GM10266 (cell line): ENCODE data around the gene VWA1.

Experiments used
- DNase-seq: peaks from one replicate; pipeline ENCODE4 v3.0.0; 2012; ENCODE audit errors: extremely low spot score
- TF ChIP-seq, protein P1 (sequence below): IDR thresholded peaks from 2 replicates; pipeline ENCODE4 v1.5.1; 2012; ENCODE audit warnings: mild to moderate bottlenecking, low read depth; ENCODE audit not compliant: control insufficient read depth, insufficient read depth; ENCODE audit errors: missing control alignments

Gene VWA1

DNA sequence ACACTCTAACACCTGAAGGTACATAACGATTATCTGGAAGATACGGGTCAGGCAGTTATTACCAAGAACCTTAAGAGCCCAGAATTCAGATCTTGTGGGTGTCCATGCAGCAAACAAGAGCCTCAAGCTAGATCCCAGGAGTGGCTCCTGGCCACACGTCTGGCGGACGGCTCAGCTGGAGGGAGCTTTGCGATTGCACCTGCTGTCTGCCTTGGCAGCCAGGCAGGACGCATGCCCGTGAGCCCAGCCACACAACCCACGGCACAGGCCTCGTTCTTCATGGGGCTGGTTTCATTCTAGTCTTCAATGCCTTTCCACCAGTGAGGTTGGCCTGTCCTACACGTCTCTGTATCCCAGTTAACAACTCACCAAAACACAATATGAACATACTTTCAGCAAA is 42.1 kb upstream of the VWA1 start:
- DNase-seq = no peak
- TF ChIP-seq, protein P1, sequence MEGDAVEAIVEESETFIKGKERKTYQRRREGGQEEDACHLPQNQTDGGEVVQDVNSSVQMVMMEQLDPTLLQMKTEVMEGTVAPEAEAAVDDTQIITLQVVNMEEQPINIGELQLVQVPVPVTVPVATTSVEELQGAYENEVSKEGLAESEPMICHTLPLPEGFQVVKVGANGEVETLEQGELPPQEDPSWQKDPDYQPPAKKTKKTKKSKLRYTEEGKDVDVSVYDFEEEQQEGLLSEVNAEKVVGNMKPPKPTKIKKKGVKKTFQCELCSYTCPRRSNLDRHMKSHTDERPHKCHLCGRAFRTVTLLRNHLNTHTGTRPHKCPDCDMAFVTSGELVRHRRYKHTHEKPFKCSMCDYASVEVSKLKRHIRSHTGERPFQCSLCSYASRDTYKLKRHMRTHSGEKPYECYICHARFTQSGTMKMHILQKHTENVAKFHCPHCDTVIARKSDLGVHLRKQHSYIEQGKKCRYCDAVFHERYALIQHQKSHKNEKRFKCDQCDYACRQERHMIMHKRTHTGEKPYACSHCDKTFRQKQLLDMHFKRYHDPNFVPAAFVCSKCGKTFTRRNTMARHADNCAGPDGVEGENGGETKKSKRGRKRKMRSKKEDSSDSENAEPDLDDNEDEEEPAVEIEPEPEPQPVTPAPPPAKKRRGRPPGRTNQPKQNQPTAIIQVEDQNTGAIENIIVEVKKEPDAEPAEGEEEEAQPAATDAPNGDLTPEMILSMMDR = no peak

DNA sequence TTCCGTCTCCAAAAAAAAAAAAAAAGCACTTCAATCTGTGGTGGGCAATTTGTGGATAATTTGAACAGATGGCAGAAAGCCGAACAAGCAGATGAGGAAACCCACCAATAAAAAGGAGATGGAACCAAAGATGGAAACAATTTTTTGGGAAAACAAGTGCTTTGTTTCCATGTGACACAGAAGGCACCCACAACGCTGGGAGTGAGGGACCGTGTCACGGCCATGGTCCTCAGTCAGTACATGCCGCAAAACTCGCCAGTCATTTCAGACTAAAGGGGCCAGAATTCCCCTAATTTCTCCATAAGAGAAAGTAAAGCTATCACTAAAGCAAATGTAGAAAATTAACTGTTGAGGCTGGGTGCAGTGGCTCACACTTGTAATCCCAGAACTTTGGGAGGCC is 41.4 kb upstream of the VWA1 start:
- no peak for DNase-seq
- TF ChIP-seq, protein P1 = no peak

DNA sequence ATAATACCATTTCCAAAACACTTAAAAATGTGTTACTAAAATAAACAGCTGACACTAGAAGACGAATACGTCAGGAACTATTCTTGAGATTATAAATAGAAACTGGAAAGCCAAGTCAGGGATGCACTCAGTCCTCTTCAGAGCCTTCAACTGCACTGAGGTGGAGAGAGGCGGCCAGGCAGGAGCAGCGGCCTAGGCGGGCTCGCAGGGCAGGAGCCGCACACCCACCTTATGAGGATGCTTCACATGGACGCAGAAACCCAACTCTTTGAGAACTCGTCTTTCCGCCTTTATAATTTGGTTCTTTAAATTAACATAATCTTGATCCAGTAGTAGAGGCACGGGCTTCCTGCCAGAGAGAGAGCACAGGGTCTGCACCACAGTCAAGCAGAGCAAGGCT is 40.3 kb upstream of the VWA1 start:
- TF ChIP-seq, protein P1 = no peak
- no peak for DNase-seq

DNA sequence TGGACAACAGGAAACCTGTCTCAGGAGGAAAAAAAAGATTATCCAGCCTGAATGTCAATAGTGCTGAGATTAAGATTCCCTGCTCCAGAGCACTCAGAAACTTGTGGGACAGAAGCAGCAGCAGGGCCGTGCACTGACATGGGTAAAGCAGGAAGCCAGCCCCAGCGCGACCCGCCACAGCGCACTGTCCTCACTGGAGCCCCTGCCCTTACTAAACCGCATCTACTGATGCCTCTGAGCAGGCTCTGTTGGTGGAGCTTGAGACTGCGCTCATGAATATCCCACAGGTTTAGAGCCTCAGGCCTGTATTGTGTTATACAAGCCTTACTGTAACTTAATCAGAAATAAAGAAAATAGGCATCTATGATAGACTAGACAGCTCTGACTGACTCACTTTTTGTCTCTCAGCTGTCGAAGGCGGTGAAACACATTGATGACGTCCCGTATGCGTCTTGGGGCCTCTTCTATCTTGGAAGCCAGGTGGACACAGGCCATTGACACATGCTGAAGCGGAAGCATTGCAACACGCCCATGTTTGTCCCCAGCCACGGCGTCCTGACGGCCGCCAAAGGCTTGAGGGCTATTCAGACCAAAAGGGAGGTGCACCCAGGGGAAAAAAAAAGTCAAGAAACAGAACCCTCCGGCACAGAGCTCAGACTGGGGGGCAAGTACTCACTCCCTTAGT is 37.5 kb upstream of the VWA1 start:
- no peak for DNase-seq
- TF ChIP-seq, protein P1 = no peak

DNA sequence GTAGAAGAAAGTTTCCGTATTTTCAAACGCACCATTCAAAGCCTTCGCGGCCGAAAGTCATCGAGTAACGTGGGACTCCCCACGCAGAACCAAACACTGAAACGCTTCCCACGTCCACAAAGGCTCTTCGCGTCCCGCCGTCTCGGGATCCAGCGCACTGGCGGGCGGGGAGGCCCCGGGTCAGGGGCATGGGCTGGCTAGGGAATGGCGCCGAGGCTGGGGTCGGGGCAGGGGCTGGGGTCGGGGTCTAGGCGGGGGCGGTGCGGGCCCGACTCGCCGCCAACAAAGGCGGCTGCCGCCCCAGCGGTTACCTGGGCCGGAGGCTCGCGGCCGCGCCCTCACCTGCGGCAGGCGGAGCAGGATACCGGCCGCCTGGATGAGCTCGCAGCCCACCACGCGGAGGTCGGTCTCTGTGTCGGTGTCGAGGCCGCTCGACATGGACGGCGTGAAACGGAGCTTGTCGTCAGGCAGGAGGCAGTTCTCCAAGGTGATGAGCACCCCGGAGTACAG is 36.8 kb upstream of the VWA1 start:
- TF ChIP-seq, protein P1 = no peak
- DNase-seq = no peak

DNA sequence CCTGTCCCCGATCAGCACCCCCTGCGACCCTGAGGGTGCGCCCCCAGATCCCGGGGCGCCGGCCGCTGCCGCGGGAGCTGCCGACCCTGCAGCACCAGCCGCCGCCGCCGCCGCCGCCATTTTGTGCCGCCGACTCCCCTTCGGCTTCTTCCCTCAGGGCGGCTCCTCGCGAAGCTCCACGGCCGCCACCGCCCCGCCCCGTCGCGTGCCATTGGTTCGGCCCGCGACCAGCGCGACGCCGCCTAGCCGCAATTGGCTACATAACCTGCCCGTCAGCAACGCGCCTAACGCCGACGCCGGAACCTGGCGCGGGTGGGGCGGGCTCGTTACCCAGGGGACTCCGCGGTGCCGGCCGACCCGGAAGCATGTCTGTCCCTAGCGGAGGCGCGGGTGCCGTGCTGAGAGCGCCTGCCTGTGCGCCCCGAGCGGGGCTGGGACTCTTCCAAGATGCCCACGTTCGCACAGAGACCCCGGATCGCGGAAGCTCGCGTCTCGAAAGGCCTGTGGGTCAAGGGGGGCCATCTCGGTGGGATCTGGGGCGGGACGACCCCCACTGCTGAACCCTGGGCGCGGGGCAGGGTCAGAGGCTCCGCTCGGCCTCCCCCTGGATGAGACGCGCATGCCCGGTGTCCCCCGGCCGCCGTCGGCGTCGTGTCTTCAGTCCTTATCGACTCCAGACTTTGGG is 36.2 kb upstream of the VWA1 start, which contains the start of gene CCNL2:
CCNL2 (minus strand) TSS at position 149 of the 685 bp plus-strand sequence; CDS start at position 120, 29 bp downstream.
- peak; percentile 99 for DNase-seq
- TF ChIP-seq, protein P1 = peak; percentile 38

DNA sequence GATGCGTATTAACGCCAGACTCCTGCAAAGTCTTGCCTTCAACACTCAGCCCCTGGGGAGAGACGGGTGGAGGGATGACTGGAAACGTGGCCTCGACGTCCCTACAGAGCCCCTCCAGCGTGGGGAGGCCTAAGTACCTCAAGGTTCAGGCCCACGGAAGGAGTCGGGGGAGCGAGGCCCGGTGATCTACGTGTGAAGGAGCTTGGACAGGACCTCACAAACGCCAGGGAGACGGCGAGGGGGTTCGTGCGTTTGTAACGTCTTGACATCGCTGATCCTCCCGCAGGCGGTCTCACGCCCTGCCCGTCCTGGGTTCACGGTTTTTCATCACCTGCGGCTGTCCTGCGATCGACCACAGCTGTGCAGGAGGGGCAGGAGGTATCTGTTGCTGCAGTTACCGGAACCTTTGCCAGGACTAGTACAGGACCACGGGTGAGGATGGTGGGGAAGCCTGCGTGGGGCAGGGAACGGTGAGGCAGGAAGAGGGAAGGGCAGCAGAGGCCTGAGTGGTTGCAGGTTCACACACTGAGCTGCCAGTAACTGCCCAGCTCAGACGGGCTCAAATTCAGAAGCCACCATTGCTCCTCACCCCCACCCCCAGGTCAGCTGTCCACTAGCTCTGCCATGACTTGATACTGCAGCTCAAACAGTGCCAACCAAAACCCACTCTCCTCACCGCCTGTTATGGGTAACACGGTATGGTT is 35.5 kb upstream of the VWA1 start:
- no peak for DNase-seq
- TF ChIP-seq, protein P1 = no peak
